Measurements from ENCODE around the gene FATE1.
A peak's percentile ranks its signal among the peaks of the same experiment; 100 is the strongest.
"Not testable (repeated sequence)": the region's sequence is repeated elsewhere in the genome, so short reads cannot be mapped to it uniquely, and the experiment has no call there.

FATE1 gene, protein sequence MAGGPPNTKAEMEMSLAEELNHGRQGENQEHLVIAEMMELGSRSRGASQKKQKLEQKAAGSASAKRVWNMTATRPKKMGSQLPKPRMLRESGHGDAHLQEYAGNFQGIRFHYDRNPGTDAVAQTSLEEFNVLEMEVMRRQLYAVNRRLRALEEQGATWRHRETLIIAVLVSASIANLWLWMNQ

DNA sequence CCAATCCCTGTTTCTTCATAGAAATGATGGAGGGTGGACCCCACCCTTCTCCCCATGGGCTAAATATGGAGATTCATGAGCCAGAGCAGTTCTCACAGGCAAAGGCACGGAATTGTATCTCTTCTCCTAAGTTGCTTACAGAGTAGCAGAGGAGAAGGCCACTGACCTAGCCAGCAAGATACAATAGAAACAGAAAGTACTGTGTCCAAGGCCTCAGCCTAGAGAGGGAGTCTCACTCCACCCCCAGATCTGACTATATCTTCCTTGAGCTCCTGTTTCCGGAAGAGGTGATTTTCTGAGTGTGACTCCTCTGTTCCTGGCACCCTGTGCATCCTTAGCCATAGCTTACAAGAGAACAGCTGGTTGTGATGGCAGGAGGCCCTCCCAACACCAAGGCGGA, at the start of gene FATE1:
Gene FATE1, plus strand, starts transcription at position 284 of the 400 bp plus-strand sequence. Its CDS starts 85 bp downstream, at position 369.
- no peak within 1 kb of the TSS for H3K27ac ChIP-seq
- H3K4me3 ChIP-seq = no peak within 1 kb of the TSS

GRCh38 chrX:151675121-151675746, 40.6 kb upstream of the FATE1 start:
- Histone ChIP-seq H3K27ac (no peak overlapping the region), H3K4me3 (no peak overlapping the region)

GRCh38 chrX:151676196-151676595, 39.6 kb upstream of the FATE1 start:
- H3K27ac ChIP-seq = no peak overlapping the region
- H3K4me3 ChIP-seq = no peak overlapping the region

GRCh38 chrX:151679798-151680402, 35.9 kb upstream of the FATE1 start:
- Histone ChIP-seq H3K27ac (no peak overlapping the region), H3K4me3 (no peak overlapping the region)

DNA sequence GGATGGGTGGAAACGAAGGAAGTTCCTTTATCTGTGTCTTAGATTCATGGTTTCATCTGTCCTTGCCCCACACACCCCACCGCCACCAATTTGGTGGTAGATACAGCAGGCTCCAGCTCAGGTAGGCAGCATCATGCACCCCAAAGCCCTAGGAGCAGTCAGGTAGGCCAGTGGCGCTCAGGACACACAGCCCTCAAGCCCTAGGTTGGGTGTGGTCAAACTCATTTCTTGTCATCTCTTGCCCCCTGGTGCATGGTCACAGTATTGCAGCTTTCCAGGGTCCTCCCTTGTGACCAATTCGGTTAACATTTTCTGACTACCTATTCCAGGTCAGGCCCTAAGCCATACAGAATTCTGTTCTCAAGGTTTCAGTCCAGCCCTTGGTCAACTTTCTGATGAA, 35.0 kb upstream of the FATE1 start:
- no peak overlapping the region for H3K4me3 ChIP-seq
- no peak overlapping the region for H3K27ac ChIP-seq

DNA sequence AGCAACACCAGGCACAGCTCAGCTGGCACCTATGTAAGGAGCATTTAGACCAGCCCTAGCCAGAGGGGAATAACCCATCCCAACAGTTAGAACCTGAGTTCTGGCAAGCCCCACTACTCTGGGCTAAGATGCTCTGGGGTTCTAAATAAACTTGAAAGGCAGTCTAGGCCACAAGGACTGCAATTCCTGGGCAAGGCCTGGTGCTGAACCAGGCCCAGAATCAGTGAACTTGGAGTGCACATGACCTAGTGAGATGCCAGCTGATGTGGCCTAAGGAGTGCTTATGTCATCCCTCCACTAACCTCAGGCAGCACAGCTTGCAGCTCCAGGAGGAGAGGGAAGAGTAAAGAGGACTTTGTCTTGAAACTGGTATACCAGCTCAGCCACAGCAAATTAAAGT, 28.2 kb upstream of the FATE1 start:
- no peak overlapping the region for H3K27ac ChIP-seq

DNA sequence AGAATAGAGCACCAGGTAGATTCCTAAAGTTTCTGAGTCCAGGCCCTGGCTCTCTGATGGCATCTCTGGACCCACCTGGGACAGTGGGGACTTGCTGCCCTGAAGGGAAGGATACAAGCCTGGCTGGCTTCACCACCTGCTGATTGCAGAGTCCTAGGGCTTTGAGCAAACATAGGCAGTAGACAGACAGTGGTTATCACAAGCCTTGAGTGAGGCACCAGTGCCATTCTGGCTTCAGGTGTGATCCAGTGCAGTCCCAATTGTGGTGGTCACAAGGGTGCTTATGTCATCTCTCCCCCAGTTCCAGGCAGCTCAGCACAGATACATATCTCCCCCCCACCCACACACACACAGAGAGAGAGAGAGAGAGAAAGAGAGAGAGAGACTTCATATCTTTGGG, 27.1 kb upstream of the FATE1 start:
- Histone ChIP-seq H3K27ac (no peak overlapping the region), H3K4me3 (no peak overlapping the region)

More for the DNA sequence above, 28.2 kb upstream of the FATE1 start:
- H3K4me3 ChIP-seq = no peak overlapping the region

DNA sequence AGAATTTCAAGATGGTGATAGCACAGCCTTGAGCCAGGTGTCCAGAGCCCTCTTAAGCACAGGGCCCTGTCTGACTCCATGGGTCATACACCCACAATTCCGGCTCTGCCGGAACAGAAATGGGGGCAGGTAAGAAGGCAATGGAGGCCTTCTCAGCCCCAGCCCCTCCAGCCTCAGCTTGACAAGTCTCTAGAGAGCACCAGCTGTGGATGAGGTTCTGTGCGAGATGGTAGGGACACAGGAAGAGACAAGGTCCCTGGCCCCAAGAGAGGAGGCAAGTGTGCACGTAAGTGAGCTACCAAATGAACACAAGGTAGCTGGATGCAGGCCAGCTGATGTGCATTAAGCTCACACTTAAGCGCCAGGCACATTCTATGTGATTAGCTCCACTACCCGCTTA, 23.0 kb upstream of the FATE1 start:
- Histone ChIP-seq H3K27ac (no peak overlapping the region), H3K4me3 (no peak overlapping the region)

GRCh38 chrX:151694121-151694520, 21.7 kb upstream of the FATE1 start:
- Histone ChIP-seq H3K27ac (no peak overlapping the region), H3K4me3 (no peak overlapping the region)

- Histone ChIP-seq H3K4me3 (peak within 1 kb of the TSS in 1 of 7 experiments; percentile 22), H3K27ac (peak within 1 kb of the TSS in 5 of 21 experiments; percentile 43 to 70 (median 56))
These were observed 20.9 kb upstream of the FATE1 start, which contains the start of gene PRRG3 for GRCh38 chrX:151694661-151695582. TSS of gene PRRG3 (plus strand) at chrX:151695458. CDS start at chrX:151698815, 3,357 bp downstream.

- Histone ChIP-seq H3K4me3 (no peak overlapping the region), H3K27ac (peak overlapping the region in 4 of 21 experiments; percentile 43 to 67 (median 55))
These were observed 20.1 kb upstream of the FATE1 start for GRCh38 chrX:151695583-151696340.

DNA sequence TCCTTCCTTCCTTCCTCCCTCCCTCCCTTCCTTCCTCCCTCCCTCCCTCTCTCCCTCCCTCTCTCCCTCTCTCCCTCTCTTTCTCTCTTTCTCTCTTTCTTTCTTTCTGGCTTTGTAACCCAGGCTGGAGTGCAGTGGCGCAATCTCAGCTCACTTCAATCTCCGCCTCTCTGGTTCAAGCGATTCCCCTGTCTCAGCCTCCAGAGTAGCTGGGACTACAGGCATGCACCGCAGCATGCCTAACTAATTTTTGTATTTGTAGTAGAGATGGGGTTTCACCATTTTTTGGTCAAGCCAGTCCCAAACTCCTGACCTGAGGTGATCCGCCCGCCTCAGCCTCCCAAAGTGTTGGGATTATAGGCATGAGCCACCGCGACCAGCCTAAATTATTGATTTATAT, 18.8 kb upstream of the FATE1 start:
- peak overlapping the region in 2 of 21 experiments; percentile 10 to 24 for H3K27ac ChIP-seq
- not testable (repeated sequence) for H3K4me3 ChIP-seq

DNA sequence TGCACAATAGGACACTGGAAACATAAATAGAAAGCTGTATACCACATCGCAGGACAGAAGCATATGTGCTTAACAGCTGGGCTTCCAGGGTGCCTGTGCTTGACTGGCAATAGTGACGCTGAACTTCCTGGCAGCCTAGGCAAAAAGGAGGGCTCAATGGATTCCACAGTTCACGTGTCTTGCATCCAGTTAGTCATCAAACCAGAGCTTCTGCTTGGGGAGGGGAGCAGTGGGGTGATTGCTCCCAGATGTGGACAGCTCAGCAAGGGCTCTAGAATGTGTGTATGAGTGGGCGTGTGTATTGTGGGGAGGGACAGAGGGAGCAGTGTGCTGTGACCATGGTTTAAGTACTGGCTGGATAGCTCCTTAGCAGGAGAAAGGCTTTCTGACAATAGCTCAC, 18.3 kb upstream of the FATE1 start:
- Histone ChIP-seq H3K27ac (peak overlapping the region in 1 of 21 experiments; percentile 24), H3K4me3 (no peak overlapping the region)

DNA sequence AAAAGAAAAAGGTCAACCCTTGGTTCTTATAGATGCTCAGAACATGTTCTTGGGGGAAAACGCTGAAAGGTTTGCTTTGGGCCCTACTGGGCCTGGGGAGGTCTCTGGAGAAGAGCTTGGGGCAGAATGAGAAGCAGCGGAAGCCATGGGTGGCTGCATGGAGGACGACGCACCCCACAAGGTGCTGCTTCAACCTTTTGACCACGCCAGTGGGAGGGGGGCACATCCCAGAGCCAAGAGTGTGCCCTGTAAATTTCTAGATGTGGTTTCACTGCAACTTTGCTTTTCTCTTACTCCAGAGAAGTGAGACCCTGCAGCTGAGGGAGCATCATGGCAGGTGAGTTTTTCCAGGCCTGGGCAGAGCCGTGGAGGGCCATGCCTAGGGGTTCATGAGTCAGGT, 17.4 kb upstream of the FATE1 start:
- H3K4me3 ChIP-seq = no peak overlapping the region
- no peak overlapping the region for H3K27ac ChIP-seq

GRCh38 chrX:151699746-151700145, 16.1 kb upstream of the FATE1 start:
- H3K4me3 ChIP-seq = no peak overlapping the region

GRCh38 chrX:151700581-151700980, 15.3 kb upstream of the FATE1 start:
- H3K4me3 ChIP-seq = no peak overlapping the region
- H3K27ac ChIP-seq = no peak overlapping the region

More at GRCh38 chrX:151699746-151700145, 16.1 kb upstream of the FATE1 start:
- no peak overlapping the region for H3K27ac ChIP-seq

GRCh38 chrX:151701071-151701470, 14.8 kb upstream of the FATE1 start:
- Histone ChIP-seq H3K4me3 (no peak overlapping the region), H3K27ac (no peak overlapping the region)

GRCh38 chrX:151701531-151701930, 14.3 kb upstream of the FATE1 start:
- H3K27ac ChIP-seq = no peak overlapping the region
- no peak overlapping the region for H3K4me3 ChIP-seq

GRCh38 chrX:151702026-151702714, 13.7 kb upstream of the FATE1 start:
- Histone ChIP-seq H3K4me3 (no peak overlapping the region), H3K27ac (no peak overlapping the region)

Measured in skin epidermis (tissue), 12 donors.